ENCODE measurements around the gene CFD.
"Not testable (repeated sequence)": the region's sequence is repeated elsewhere in the genome, so short reads cannot be mapped to it uniquely, and the experiment has no call there.

CFD gene

GRCh38 chr19:848386-848921 lies 11.0 kb upstream of the CFD start:
- Histone ChIP-seq H3K9ac (ENCODE audit: low read depth, low read length) (no peak overlapping the region), H3K9me3 (ENCODE audit: insufficient read depth, low read depth, low read length) (no peaks in the 10 kb centered on the region), H3K4me1 (ENCODE audit: insufficient read depth, low read length) (no peaks in the 10 kb centered on the region), H3K4me3 (ENCODE audit: low read length) (no peak overlapping the region), H3K27me3 (ENCODE audit: insufficient read depth, low read length) (peaks cover 16% of the 10 kb centered on the region), H3K36me3 (ENCODE audit: insufficient read depth, low read depth, low read length) (no peaks in the 10 kb centered on the region), H3K27ac (ENCODE audit: low read length) (no peak overlapping the region)

GRCh38 chr19:849195-849594 lies 10.3 kb upstream of the CFD start:
- H3K27me3 ChIP-seq (ENCODE audit: insufficient read depth, low read length): peaks cover 10% of the 10 kb centered on the region
- not testable (repeated sequence) for H3K27ac ChIP-seq (ENCODE audit: low read length); H3K9ac ChIP-seq (ENCODE audit: low read depth, low read length); H3K36me3 ChIP-seq (ENCODE audit: insufficient read depth, low read depth, low read length); H3K4me3 ChIP-seq (ENCODE audit: low read length); H3K9me3 ChIP-seq (ENCODE audit: insufficient read depth, low read depth, low read length); H3K4me1 ChIP-seq (ENCODE audit: insufficient read depth, low read length)

GRCh38 chr19:850221-850978 lies 9.1 kb upstream of the CFD start:
- Histone ChIP-seq H3K9ac (ENCODE audit: low read depth, low read length) (no peak overlapping the region), H3K9me3 (ENCODE audit: insufficient read depth, low read depth, low read length) (no peaks in the 10 kb centered on the region), H3K4me3 (ENCODE audit: low read length) (no peak overlapping the region), H3K4me1 (ENCODE audit: insufficient read depth, low read length) (no peaks in the 10 kb centered on the region), H3K27me3 (ENCODE audit: insufficient read depth, low read length) (no peaks in the 10 kb centered on the region), H3K27ac (ENCODE audit: low read length) (no peak overlapping the region), H3K36me3 (ENCODE audit: insufficient read depth, low read depth, low read length) (no peaks in the 10 kb centered on the region)

GRCh38 chr19:850979-851335 lies 8.5 kb upstream of the CFD start:
- Histone ChIP-seq H3K36me3 (ENCODE audit: insufficient read depth, low read depth, low read length) (no peaks in the 10 kb centered on the region), H3K27me3 (ENCODE audit: insufficient read depth, low read length) (no peaks in the 10 kb centered on the region), H3K4me3 (ENCODE audit: low read length) (no peak overlapping the region), H3K9me3 (ENCODE audit: insufficient read depth, low read depth, low read length) (no peaks in the 10 kb centered on the region), H3K4me1 (ENCODE audit: insufficient read depth, low read length) (no peaks in the 10 kb centered on the region), H3K9ac (ENCODE audit: low read depth, low read length) (no peak overlapping the region), H3K27ac (ENCODE audit: low read length) (no peak overlapping the region)

- Histone ChIP-seq H3K9ac (ENCODE audit: low read depth, low read length) (no peak within 1 kb of the TSS), H3K4me3 (ENCODE audit: low read length) (no peak within 1 kb of the TSS), H3K27ac (ENCODE audit: low read length) (no peak within 1 kb of the TSS), H3K9me3 (ENCODE audit: insufficient read depth, low read depth, low read length) (no peaks in the 10 kb centered on the region), H3K4me1 (ENCODE audit: insufficient read depth, low read length) (no peaks in the 10 kb centered on the region), H3K36me3 (ENCODE audit: insufficient read depth, low read depth, low read length) (no peaks in the 10 kb centered on the region), H3K27me3 (ENCODE audit: insufficient read depth, low read length) (no peaks in the 10 kb centered on the region)
These were observed 7.1 kb upstream of the CFD start, which contains the start of gene ELANE for GRCh38 chr19:852136-853013. TSS of gene ELANE (plus strand) at chr19:852303. CDS start at chr19:852329, 26 bp downstream.

GRCh38 chr19:853014-853585 lies 6.4 kb upstream of the CFD start:
- H3K27me3 ChIP-seq (ENCODE audit: insufficient read depth, low read length): no peaks in the 10 kb centered on the region
- H3K4me1 ChIP-seq (ENCODE audit: insufficient read depth, low read length): no peaks in the 10 kb centered on the region
- no peaks in the 10 kb centered on the region for H3K36me3 ChIP-seq (ENCODE audit: insufficient read depth, low read depth, low read length)
- no peak overlapping the region for H3K27ac ChIP-seq (ENCODE audit: low read length)
- no peaks in the 10 kb centered on the region for H3K9me3 ChIP-seq (ENCODE audit: insufficient read depth, low read depth, low read length)
- no peak overlapping the region for H3K9ac ChIP-seq (ENCODE audit: low read depth, low read length)
- H3K4me3 ChIP-seq (ENCODE audit: low read length): no peak overlapping the region

- not testable (repeated sequence) for H3K4me1 ChIP-seq (ENCODE audit: insufficient read depth, low read length); H3K9ac ChIP-seq (ENCODE audit: low read depth, low read length); H3K27me3 ChIP-seq (ENCODE audit: insufficient read depth, low read length); H3K27ac ChIP-seq (ENCODE audit: low read length); H3K9me3 ChIP-seq (ENCODE audit: insufficient read depth, low read depth, low read length); H3K4me3 ChIP-seq (ENCODE audit: low read length); H3K36me3 ChIP-seq (ENCODE audit: insufficient read depth, low read depth, low read length)
These were observed 5.7 kb upstream of the CFD start for GRCh38 chr19:853614-854220.

- no peak overlapping the region for H3K4me3 ChIP-seq (ENCODE audit: low read length)
- no peak overlapping the region for H3K27ac ChIP-seq (ENCODE audit: low read length)
- H3K9me3 ChIP-seq (ENCODE audit: insufficient read depth, low read depth, low read length): no peaks in the 10 kb centered on the region
- H3K4me1 ChIP-seq (ENCODE audit: insufficient read depth, low read length): no peaks in the 10 kb centered on the region
- no peaks in the 10 kb centered on the region for H3K36me3 ChIP-seq (ENCODE audit: insufficient read depth, low read depth, low read length)
- H3K27me3 ChIP-seq (ENCODE audit: insufficient read depth, low read length): peaks cover 14% of the 10 kb centered on the region
- no peak overlapping the region for H3K9ac ChIP-seq (ENCODE audit: low read depth, low read length)
These were observed 4.9 kb upstream of the CFD start for GRCh38 chr19:854549-854948.

GRCh38 chr19:855142-855541 lies 4.3 kb upstream of the CFD start:
- H3K9me3 ChIP-seq (ENCODE audit: insufficient read depth, low read depth, low read length): no peaks in the 10 kb centered on the region
- H3K4me1 ChIP-seq (ENCODE audit: insufficient read depth, low read length): no peaks in the 10 kb centered on the region
- H3K36me3 ChIP-seq (ENCODE audit: insufficient read depth, low read depth, low read length): no peaks in the 10 kb centered on the region
- no peak overlapping the region for H3K27ac ChIP-seq (ENCODE audit: low read length)
- no peak overlapping the region for H3K4me3 ChIP-seq (ENCODE audit: low read length)
- H3K9ac ChIP-seq (ENCODE audit: low read depth, low read length): no peak overlapping the region
- peaks cover 20% of the 10 kb centered on the region for H3K27me3 ChIP-seq (ENCODE audit: insufficient read depth, low read length)

GRCh38 chr19:855566-856120 lies 3.8 kb upstream of the CFD start:
- Histone ChIP-seq H3K36me3 (ENCODE audit: insufficient read depth, low read depth, low read length) (no peaks in the 10 kb centered on the region), H3K9ac (ENCODE audit: low read depth, low read length) (no peak overlapping the region), H3K4me3 (ENCODE audit: low read length) (no peak overlapping the region), H3K27ac (ENCODE audit: low read length) (no peak overlapping the region), H3K27me3 (ENCODE audit: insufficient read depth, low read length) (peaks cover 25% of the 10 kb centered on the region), H3K9me3 (ENCODE audit: insufficient read depth, low read depth, low read length) (no peaks in the 10 kb centered on the region), H3K4me1 (ENCODE audit: insufficient read depth, low read length) (no peaks in the 10 kb centered on the region)

GRCh38 chr19:858284-858683 lies 1.2 kb upstream of the CFD start:
- no peaks in the 10 kb centered on the region for H3K9me3 ChIP-seq (ENCODE audit: insufficient read depth, low read depth, low read length)
- no peak overlapping the region for H3K27ac ChIP-seq (ENCODE audit: low read length)
- peaks cover 35% of the 10 kb centered on the region for H3K27me3 ChIP-seq (ENCODE audit: insufficient read depth, low read length)
- H3K9ac ChIP-seq (ENCODE audit: low read depth, low read length): no peak overlapping the region
- no peaks in the 10 kb centered on the region for H3K4me1 ChIP-seq (ENCODE audit: insufficient read depth, low read length)
- no peaks in the 10 kb centered on the region for H3K36me3 ChIP-seq (ENCODE audit: insufficient read depth, low read depth, low read length)
- no peak overlapping the region for H3K4me3 ChIP-seq (ENCODE audit: low read length)
